SW480 (cell line): ENCODE data around the gene TAF1B.
"Not testable (repeated sequence)": the region's sequence is repeated elsewhere in the genome, so short reads cannot be mapped to it uniquely, and the experiment has no call there.

Experiments used
- DNase-seq: peaks from one replicate; pipeline ENCODE4 v3.0.0-alpha.2; 2016; ENCODE audit warnings: low spot score

Gene TAF1B

GRCh38 chr2:9831670-9832069 is 11.6 kb upstream of the TAF1B start:
- no peak for DNase-seq

DNA sequence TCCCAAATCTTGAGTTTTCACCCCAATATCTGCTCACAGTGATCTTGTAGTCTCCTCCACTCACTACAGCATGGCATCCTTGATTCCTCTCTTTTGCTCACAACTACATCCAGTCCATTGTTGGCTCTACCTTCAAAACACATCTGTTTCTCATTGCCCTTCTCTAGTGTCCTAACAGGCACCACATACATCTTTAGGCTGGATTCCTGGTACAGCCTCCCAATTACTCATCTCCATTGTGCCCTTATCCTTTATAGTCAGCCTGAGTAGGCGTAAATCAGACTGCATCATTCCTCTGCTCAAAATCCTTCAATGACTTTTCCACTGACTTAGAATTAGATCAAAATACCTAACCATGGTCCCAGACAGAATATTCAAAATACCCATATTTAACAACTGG is 10.7 kb upstream of the TAF1B start:
- DNase-seq, result no peak

GRCh38 chr2:9835068-9835467 is 8.2 kb upstream of the TAF1B start:
- not testable (repeated sequence) for DNase-seq

DNA sequence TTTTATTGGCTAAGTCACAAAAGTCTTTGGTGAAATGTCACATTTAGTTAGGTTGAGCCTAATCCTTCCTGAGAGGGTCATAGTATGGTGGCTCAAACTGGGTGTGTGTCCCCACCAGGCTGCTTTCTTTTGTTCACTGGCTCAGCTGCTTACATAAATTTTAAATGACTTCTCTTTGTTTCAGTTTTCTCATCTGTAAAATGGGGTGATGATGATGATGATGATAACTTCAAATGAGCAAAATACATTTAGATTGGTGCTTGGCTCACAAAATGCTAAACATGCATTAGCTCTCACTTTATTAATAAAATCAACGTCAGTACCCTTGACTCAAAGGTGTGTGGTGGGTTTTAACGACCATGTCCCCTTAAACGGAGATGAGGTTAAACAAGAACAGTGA is 7.2 kb upstream of the TAF1B start:
- DNase-seq, result no peak

DNA sequence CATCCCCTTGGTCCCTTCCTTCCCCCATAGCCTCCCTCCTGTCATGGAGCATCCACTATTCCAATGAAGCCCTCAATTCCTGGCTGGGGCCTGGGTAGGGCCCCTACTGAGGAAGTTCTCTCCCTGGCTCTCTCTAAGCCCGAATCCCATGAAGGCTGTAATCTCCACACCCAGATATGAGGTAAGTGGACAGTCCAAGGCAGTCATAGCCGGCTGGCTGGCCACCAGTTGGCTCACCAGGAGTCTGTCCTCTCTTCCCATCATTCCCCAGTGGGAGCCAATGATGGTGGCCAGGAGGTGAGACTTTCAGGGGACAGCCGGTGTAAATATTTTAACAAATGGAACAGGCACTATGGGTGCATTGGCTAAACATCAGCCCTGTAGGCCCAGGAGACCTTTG is 6.8 kb upstream of the TAF1B start:
- no peak for DNase-seq

DNA sequence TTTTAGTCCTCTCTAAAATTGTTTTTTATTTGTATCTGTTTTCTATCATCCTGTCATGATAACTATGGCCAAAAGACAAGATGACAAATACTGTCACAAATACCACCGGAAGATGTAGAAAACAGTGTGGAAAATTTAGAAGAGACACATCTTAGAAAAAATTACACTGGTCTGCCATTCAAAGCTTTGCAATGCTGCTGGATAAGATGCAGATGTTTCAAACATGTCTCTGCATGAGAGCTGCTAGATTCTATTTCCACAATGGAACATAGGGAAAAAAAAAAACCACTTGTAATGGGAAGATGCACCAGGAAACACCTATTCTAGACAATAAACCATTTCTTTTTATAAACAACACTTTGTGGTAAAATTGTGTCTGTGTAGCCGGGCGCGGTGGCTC is 5.8 kb upstream of the TAF1B start:
- DNase-seq, result no peak

GRCh38 chr2:9838391-9838790 is 4.9 kb upstream of the TAF1B start:
- no peak for DNase-seq

GRCh38 chr2:9842487-9843228 is 616 bp upstream of the TAF1B start:
- DNase-seq, result no peak

GRCh38 chr2:9844036-9844483 is 786 bp downstream of the TAF1B start:
- DNase-seq, result no peak

GRCh38 chr2:9844576-9844975 is 1.3 kb downstream of the TAF1B start:
- DNase-seq, result no peak

- no peak for DNase-seq
These were observed 3.3 kb downstream of the TAF1B start for GRCh38 chr2:9846554-9846953.

DNA sequence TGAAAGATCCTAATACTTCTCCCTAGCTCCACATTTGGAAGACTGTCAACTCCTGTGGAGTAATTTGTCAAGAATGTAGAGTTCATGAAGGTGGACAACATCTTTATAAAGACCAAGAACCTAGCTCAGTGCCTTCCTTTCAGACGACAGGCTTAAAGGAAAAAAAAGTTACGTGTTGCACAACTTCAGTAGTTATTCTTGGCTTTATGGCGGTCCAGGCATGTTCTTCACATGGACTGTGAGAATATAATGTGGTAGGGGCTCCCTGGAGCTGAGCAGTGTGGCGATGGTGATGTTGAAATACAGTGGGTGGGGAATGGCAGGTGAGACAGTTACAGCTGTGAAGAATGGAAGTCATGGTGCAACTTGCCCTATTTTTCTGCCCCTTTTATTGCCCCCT is 3.9 kb downstream of the TAF1B start:
- no peak for DNase-seq

DNA sequence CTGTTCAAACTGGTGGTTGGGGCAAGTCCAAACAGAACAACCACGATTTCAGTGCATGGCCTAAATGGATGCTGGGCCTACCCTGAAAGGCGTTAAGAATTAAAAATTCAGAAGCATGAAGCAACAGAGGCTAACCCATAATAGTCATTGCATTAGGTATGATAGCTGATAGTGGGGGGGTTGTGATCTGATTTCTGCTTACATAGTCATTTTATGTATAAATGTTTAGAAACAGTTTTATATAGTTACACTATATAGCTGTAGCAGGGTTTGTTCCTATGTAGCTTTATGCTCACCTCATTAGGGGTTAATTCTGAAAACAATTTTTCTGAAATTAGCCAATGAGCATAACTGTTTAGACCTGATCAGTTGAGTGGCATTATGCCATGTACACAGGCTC is 9.6 kb downstream of the TAF1B start:
- DNase-seq, result no peak

DNA sequence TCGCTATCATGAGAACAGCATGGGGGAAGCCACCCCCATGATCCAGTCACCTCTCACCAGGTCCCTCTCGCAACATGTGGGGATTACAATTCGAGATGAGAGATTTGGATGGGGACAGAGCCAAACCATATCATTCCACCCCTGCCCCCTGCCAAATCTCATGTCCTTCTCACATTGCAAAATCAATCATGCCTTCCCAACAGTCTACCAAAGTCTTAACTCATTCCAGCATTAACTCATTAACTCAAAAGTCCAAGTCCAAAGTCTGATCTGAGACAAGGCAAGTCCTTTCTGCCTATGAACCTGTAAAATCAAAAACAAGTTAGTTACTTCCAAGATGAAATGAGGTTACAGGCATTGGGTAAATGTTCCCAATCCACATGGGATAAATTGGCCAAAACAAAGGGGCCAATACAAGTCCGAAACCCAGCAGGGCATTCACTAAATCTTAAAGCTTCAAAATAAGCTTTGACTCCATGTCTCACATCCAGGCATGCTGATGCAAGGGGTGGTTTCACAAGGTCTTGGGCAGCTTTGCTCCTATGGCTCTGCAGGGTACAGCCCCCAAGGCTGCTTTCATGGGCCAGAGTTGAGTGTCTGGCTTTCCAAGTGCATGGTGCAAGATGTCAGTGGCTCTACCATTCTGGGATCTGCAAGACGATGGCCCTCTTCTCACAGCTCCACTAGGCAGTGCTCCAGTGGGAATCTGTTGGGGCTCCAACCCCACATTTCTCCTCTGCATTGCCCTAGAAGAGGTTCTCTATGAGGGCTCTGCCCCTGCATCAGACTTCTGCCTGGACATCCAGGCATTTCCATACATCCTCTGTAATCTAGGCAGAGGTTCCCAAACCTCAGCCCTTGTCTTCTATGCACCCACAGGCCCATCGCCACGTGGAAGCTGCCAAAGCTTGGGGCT is 14.8 kb downstream of the TAF1B start:
- no peak for DNase-seq

DNA sequence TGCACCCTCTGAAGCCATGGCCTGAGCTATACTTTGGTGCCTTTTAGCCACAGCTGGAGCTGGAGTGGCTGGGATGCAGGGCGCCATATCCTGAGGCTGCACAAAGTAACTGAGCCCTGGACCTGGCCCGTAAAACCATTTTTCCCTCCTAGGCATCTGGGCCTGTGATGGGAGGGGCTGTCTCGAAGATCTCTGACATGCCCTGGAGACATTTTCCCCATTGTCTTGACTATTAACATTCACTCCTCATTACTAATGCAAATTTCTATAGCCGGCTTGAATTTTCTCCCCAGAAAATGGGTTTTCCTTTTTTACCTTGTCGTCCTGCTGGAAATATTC is 15.4 kb downstream of the TAF1B start:
- no peak for DNase-seq

DNA sequence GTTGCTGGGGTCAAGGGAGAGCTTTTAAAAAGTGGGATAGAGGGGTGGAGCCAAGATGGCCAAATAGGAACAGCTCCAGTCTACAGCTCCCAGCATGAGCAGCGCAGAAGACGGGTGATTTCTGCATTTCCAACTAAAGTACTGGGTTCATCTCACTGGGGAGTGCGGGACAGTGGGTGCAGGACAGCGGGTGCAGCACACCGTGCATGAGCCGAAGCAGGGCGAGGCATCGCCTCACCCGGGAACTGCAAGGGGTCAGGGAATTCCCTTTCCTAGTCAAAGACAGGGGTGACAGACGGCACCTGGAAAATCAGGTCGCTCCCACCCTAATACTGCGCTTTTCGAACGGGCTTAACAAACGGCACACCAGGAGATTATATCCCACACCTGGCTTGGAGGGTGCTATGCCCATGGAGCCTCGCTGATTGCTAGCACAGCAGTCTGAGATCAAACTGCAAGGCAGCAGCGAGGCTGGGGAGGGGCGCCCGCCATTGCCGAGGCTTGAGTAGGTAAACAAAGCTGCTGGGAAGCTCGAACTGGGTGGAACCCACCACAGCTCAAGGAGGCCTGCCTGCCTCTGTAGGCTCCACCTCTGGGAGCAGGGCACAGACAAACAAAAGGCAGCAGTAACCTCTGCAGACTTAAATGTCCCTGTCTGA is 17.8 kb downstream of the TAF1B start:
- DNase-seq, result not testable (repeated sequence)

DNA sequence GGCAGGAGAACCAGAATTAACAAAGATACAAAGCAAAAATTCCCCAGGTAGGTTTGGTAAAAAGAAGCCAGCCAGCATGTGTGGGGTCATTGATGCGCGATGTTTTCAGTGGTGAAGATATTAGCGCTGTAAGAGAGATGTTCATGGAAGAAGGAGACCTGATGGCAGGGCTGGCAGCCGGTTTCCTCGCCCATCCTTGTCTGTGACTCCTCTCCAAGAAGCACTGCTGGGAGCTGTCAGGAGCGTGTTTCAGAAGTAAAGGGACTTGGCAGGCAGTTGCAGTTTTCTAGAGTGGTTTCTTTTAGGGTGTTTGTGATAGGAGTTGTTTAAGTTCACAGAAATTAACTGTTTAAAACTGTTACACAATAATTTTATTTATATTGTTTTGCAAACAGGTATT is 24.6 kb downstream of the TAF1B start:
- no peak for DNase-seq

- DNase-seq, result no peak
These were observed 30.1 kb downstream of the TAF1B start for GRCh38 chr2:9873337-9873736.

- DNase-seq, result no peak
These were observed 33.8 kb downstream of the TAF1B start for GRCh38 chr2:9877026-9877425.

GRCh38 chr2:9877726-9878125 is 34.5 kb downstream of the TAF1B start:
- DNase-seq, result no peak

DNA sequence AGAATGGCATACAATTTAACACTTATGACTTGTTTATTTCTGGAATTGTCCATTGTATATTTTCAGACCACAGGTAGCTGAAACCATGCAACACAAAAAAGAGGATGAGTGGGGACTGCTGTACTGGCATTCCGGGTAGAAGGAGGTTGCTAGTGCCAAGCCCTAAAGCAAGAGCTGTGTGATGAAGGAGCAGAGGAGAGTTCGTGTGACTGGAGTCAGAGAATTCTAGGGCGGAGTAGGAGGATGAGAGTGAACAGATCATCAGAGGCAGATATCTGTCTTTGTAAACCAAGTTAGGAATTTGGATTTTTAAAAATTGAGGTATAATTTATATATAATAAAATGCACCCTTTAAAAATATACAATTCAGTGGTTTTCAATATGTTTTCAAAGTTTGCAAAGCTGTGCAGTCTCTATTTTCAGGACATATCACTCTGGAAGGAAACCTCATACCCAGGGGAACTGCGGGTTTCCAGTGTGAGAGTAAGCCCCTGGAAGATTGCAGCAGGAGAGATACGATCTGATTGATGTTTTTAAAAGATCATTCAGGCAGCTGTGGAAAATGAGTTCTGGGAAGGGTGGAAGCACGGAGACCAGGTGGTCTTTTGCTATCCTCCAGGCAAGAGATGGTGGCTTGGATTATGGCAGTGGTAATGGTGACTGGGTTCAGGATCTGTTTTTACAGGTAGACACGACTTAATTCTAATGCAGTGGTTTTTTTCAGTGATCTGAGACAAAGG is 36.4 kb downstream of the TAF1B start:
- no peak for DNase-seq

- DNase-seq, result no peak
These were observed 40.6 kb downstream of the TAF1B start for GRCh38 chr2:9883897-9884296.
